Fibroblast of villous mesenchyme (primary cell): ENCODE measurements around the gene VN1R5. TPM values are rescaled to one million over a fixed set of nuclear protein-coding genes. Genes with fewer than 3 reads are reported as not detected.
A peak's percentile ranks its signal among the peaks of the same experiment; 100 is the strongest.

ENCODE experiments used
- DNase-seq: peaks from one replicate; pipeline ENCODE4 v3.0.0-alpha.2; 2010; ENCODE audit warnings: low read depth
- H3K4me3 ChIP-seq: 2 replicates; pipeline ENCODE4 v1.5.1; 2011; ENCODE audit warnings: low read depth, mild to moderate bottlenecking, low read length
- total RNA-seq: library from RNA; depleted of rRNA; stranded (reverse); fragments of >200 nt; gene quantifications from 2 replicates; pipeline ENCODE4 v1.2.3, GENCODE V29; 2012
- TF ChIP-seq, protein P1 (sequence below): IDR thresholded peaks from 2 replicates; pipeline ENCODE4 v1.5.1; 2012; ENCODE audit warnings: low read depth, mild to moderate bottlenecking, low read length; ENCODE audit not compliant: insufficient read depth

The VN1R5 gene
- total RNA-seq, 1 donor = not detected

- TF ChIP-seq, protein P1, sequence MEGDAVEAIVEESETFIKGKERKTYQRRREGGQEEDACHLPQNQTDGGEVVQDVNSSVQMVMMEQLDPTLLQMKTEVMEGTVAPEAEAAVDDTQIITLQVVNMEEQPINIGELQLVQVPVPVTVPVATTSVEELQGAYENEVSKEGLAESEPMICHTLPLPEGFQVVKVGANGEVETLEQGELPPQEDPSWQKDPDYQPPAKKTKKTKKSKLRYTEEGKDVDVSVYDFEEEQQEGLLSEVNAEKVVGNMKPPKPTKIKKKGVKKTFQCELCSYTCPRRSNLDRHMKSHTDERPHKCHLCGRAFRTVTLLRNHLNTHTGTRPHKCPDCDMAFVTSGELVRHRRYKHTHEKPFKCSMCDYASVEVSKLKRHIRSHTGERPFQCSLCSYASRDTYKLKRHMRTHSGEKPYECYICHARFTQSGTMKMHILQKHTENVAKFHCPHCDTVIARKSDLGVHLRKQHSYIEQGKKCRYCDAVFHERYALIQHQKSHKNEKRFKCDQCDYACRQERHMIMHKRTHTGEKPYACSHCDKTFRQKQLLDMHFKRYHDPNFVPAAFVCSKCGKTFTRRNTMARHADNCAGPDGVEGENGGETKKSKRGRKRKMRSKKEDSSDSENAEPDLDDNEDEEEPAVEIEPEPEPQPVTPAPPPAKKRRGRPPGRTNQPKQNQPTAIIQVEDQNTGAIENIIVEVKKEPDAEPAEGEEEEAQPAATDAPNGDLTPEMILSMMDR = no peak
- DNase-seq = no peak
- no peak overlapping the region for H3K4me3 ChIP-seq
Observed at GRCh38 chr1:247270003-247270402, 14.1 kb downstream of the VN1R5 start.

- H3K4me3 ChIP-seq = no peak overlapping the region
- DNase-seq = peak; percentile 24
- TF ChIP-seq, protein P1 = no peak
Observed at GRCh38 chr1:247273013-247273412, 17.1 kb downstream of the VN1R5 start.

DNA sequence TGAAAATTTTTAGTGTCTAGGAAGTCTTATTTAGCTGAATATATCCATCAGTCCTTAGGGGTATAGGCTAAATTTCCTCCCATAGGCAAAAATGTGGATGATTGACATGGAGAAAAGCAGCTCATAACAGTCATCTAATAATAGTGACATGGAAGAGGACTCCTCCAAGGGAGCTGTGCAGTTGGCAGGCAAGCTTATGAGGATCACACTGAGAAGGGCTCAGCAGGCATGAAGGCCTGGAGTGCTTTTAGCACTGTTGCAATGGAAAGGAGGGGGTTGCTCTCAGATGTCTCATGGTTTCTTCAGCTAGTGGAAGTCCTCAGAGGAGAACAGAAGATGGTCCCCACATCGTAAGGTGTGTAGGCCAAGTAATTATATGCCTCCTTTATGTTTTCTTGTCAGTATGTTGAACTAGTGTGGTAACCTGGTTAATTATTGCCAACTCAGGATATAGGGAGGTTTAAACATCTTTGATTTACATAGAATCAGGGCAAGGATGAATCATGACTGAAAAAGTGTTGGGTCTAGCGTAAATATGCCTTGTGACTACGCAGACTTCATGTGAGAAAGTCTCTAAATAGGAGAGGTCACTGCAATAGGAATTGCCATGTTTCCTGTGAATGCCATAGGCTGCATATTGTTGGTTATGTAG is 18.9 kb downstream of the VN1R5 start:
- no peak for DNase-seq
- TF ChIP-seq, protein P1 = no peak
- H3K4me3 ChIP-seq = no peak overlapping the region

DNA sequence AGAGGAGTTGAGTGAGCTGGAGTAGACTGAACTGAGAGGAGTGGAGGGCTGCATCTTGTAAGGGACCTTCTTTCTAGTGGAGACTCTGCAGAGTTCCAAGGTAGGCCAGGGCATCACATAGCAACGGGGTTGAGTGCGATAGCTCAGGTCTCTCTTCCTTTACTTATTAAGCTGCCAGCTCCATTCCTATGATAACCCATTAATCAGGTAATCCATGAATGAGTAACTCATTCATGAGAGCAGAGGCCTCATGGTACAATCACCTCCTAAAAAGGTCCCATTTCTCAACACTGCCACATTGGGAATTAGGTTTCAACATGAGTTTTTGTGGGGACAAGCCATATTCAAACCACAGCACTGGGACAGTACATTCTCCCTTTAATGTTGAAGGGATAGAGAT is 21.3 kb downstream of the VN1R5 start:
- no peak overlapping the region for H3K4me3 ChIP-seq
- no peak for DNase-seq
- TF ChIP-seq, protein P1 = no peak

GRCh38 chr1:247281001-247281574 is 25.2 kb downstream of the VN1R5 start:
- H3K4me3 ChIP-seq = no peak overlapping the region
- TF ChIP-seq, protein P1 = no peak
- DNase-seq = no peak

DNA sequence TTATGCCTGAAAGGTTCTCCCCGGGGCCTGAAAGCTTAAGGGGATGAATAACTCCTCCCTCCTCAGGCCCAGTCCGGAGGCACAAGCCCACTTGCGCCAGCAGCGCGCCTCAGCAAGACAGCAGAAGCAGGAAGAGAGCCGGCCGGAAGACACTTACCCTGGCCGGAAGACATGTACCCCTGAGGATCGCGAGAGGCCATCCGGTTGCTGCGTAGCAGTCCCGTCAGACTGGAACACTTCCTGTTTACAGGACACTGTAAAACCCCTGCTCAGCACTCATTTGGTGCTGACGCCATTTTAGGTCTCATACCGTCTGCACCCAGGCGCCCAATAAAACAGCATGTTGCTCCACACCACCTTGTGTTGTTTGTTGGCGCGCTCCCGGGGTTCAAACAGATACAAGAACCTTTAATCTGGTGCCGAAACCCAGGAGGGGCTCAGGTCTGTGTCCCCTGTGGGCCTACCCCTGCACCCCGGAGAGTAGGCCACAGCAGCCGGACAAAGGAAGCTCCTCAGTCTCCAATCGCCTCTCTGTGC is 30.3 kb downstream of the VN1R5 start:
- DNase-seq = no peak
- TF ChIP-seq, protein P1 = no peak
- H3K4me3 ChIP-seq = no peak overlapping the region
